B cell (primary cell): ENCODE data around the gene FARP2. TPM values are rescaled to one million over a fixed set of nuclear protein-coding genes. Genes with fewer than 3 reads are reported as not detected.

Experiments
- polyA plus RNA-seq: library from polyadenylated mRNA; depleted of rRNA; stranded (reverse); fragments of >200 nt; gene quantifications from 2 replicates; pipeline ENCODE4 v1.2.3, GENCODE V29; 2012
- small RNA-seq: library from RNA; depleted of rRNA; stranded (forward); fragments of <200 nt; gene quantifications from one replicate; pipeline ENCODE3, GENCODE V24; 2012; ENCODE audit warnings: low replicate concordance, low read depth; ENCODE audit not compliant: insufficient read length
- total RNA-seq, 2 donors: library from RNA; stranded (reverse); fragments of 120-200 nt in 1 of 2; gene quantifications; 1 replicate in 1 of 2; 2 replicates in 1 of 2; pipeline versions ENCODE4 v1.2.3 to v1.2.4, GENCODE V29; 2013 to 2022

The FARP2 gene
- total and polyA plus RNA-seq, 2 donors (not counting 1 experiment from before 2014, with no cell fraction given) = 37.1 to 114 TPM

Small RNA genes lying within 50 kb of the gene (small RNA-seq; reads per million reads assigned to genes)
- not detected for gene MIR3133

Other genes starting within 250 kb of the FARP2 start
- gene PASK, start 206.8 kb upstream of the FARP2 start, total RNA-seq = 144 and 184 TPM in 2 replicates
- 26.6 and 48.2 TPM in 2 replicates for gene PASK, start 206.8 kb upstream of the FARP2 start, polyA plus RNA-seq
- gene PPP1R7, start 205.8 kb upstream of the FARP2 start, total RNA-seq = 50.9 and 51.7 TPM in 2 replicates
- gene PPP1R7, start 205.8 kb upstream of the FARP2 start, polyA plus RNA-seq = 37.7 and 39.1 TPM in 2 replicates
- 1.4 and 1.8 TPM in 2 replicates for gene ANO7, start 167.6 kb upstream of the FARP2 start, total RNA-seq
- 0.04 and 0.64 TPM in 2 replicates for gene ANO7, start 167.6 kb upstream of the FARP2 start, polyA plus RNA-seq
- 127 and 153 TPM in 2 replicates for gene HDLBP, start 40.6 kb upstream of the FARP2 start, total RNA-seq
- gene HDLBP, start 40.6 kb upstream of the FARP2 start, polyA plus RNA-seq = 54.7 and 55.1 TPM in 2 replicates
- gene SEPTIN2, start 40.4 kb upstream of the FARP2 start, total RNA-seq = 270 and 305 TPM in 2 replicates
- 71.8 and 152 TPM in 2 replicates for gene SEPTIN2, start 40.4 kb upstream of the FARP2 start, polyA plus RNA-seq
- gene STK25, start 152.3 kb downstream of the FARP2 start, total RNA-seq = 183 TPM in 2 replicates
- 378 and 418 TPM in 2 replicates for gene STK25, start 152.3 kb downstream of the FARP2 start, polyA plus RNA-seq
- gene BOK, start 202.5 kb downstream of the FARP2 start, total RNA-seq = 0.10 TPM in 2 replicates
- gene BOK, start 202.5 kb downstream of the FARP2 start, polyA plus RNA-seq = 0.12 and 0.22 TPM in 2 replicates